ENCODE data around the gene FZD2.

The FZD2 gene

DNA sequence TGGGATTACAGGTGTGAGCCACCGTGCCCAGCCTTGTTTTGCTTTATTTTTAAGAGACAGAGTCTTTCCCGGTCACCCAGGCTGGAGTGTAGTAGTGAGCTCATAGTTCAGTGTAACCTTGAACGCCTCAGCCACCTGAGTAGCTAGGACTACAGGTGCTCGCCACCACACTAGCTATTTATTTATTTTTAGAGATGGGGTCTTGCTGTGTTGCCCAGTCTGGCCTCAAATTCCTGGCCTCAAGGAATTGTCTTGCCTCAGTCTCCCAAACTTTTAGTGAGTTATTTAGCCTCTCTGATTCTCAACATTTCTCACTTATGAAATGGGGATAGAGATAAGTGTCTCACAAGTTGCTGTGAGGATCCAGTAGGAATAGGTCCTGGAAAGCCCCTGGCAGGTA, 21.7 kb downstream of the FZD2 start:
- DNase-seq (no peak), ATAC-seq (ENCODE audit: insufficient read depth, low read depth) (no peak)
- H3K4me2 ChIP-seq (ENCODE audit: insufficient read depth, low read length) = no peak overlapping the region
- no peaks in the 10 kb centered on the region for H3K4me1 ChIP-seq (ENCODE audit: insufficient read depth, low read length)
- TF ChIP-seq EZH2 (IDR thresholded peaks at IDR 0.05; ENCODE audit: borderline replicate concordance, low read depth, low read length, severe bottlenecking) = no peak
- TF ChIP-seq, protein P1, sequence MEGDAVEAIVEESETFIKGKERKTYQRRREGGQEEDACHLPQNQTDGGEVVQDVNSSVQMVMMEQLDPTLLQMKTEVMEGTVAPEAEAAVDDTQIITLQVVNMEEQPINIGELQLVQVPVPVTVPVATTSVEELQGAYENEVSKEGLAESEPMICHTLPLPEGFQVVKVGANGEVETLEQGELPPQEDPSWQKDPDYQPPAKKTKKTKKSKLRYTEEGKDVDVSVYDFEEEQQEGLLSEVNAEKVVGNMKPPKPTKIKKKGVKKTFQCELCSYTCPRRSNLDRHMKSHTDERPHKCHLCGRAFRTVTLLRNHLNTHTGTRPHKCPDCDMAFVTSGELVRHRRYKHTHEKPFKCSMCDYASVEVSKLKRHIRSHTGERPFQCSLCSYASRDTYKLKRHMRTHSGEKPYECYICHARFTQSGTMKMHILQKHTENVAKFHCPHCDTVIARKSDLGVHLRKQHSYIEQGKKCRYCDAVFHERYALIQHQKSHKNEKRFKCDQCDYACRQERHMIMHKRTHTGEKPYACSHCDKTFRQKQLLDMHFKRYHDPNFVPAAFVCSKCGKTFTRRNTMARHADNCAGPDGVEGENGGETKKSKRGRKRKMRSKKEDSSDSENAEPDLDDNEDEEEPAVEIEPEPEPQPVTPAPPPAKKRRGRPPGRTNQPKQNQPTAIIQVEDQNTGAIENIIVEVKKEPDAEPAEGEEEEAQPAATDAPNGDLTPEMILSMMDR (IDR thresholded peaks at IDR 0.05; ENCODE audit: borderline replicate concordance, extremely low read depth, low read length, poor library complexity, severe bottlenecking) = no peak
- no peaks in the 10 kb centered on the region for H3K36me3 ChIP-seq (ENCODE audit: insufficient read depth, low read length)
- H3K79me2 ChIP-seq (ENCODE audit: insufficient read depth, low read length) = no peaks in the 10 kb centered on the region
- no peak overlapping the region for H3K4me3 ChIP-seq (ENCODE audit: low read depth in 1 of 2, low read length in 2 of 2)
- no peak overlapping the region for H3K9ac ChIP-seq (ENCODE audit: low read depth, low read length)
- H2AFZ ChIP-seq (ENCODE audit: low read depth, low read length) = no peak overlapping the region
- H3K9me3 ChIP-seq (ENCODE audit: insufficient read depth, low read length, severe bottlenecking) = no peaks in the 10 kb centered on the region
- no peak overlapping the region for H3K27ac ChIP-seq (ENCODE audit: low read length)
- no peaks in the 10 kb centered on the region for H3K27me3 ChIP-seq (ENCODE audit: insufficient read depth, low read length, poor library complexity)
- H4K20me1 ChIP-seq (ENCODE audit: insufficient read depth, low read length) = no peaks in the 10 kb centered on the region

DNA sequence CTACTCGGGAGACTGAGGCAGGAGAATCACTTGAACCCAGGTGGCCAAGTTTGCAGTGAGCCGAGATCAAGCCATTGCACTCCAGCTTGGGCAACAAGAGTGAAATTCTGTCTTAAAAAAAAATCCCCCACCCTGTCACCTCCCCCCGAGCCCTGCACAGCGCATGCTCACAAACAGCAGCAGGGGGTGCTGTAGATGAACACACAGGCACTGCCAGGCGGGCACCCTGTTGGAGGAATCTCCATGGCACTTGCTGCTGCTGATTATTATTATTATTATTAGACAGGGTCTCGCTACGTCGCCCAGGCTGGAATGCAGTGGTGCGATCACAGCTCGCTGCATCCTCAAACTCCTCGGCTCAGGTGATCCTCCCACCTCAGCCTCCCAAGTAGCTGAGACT, 24.6 kb downstream of the FZD2 start:
- DNase-seq (peak; percentile 26), ATAC-seq (ENCODE audit: insufficient read depth, low read depth) (0 out of 3 replicates have a peak, but pooled peaks have one; percentile 44)
- Histone ChIP-seq H3K4me3 (ENCODE audit: low read depth in 1 of 2, low read length in 2 of 2) (no peak overlapping the region), H3K4me1 (ENCODE audit: insufficient read depth, low read length) (no peaks in the 10 kb centered on the region), H3K27me3 (ENCODE audit: insufficient read depth, low read length, poor library complexity) (no peaks in the 10 kb centered on the region), H3K27ac (ENCODE audit: low read length) (no peak overlapping the region), H3K9me3 (ENCODE audit: insufficient read depth, low read length, severe bottlenecking) (no peaks in the 10 kb centered on the region), H3K4me2 (ENCODE audit: insufficient read depth, low read length) (no peak overlapping the region), H4K20me1 (ENCODE audit: insufficient read depth, low read length) (no peaks in the 10 kb centered on the region), H2AFZ (ENCODE audit: low read depth, low read length) (no peak overlapping the region), H3K79me2 (ENCODE audit: insufficient read depth, low read length) (no peaks in the 10 kb centered on the region), H3K36me3 (ENCODE audit: insufficient read depth, low read length) (no peaks in the 10 kb centered on the region), H3K9ac (ENCODE audit: low read depth, low read length) (no peak overlapping the region)
- TF ChIP-seq EZH2 (IDR thresholded peaks at IDR 0.05; ENCODE audit: borderline replicate concordance, low read depth, low read length, severe bottlenecking) = no peak
- TF ChIP-seq, protein P1 (IDR thresholded peaks at IDR 0.05; ENCODE audit: borderline replicate concordance, extremely low read depth, low read length, poor library complexity, severe bottlenecking) = peak; percentile 48

DNA sequence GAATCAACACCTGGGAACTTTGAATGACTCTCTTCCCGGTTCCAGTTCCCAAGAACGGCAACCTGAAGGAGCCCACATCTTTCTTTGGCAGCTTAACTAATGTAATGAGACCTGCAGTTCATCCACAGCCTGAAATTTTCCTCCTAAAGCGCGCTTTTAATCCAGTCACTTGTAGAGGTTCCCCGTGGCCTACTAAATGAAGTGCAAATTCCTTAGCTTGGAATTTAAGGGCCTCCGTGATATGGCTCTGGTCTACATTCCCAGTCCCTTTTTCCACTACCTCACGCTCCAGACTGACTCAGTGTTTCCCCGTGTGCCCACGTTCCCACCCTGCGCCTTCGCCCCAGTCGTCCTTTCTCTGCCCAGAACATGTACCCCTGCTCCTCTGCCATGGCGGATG, 27.2 kb downstream of the FZD2 start:
- no peaks in the 10 kb centered on the region for H3K79me2 ChIP-seq (ENCODE audit: insufficient read depth, low read length)
- H3K4me2 ChIP-seq (ENCODE audit: insufficient read depth, low read length) = no peak overlapping the region
- H3K36me3 ChIP-seq (ENCODE audit: insufficient read depth, low read length) = no peaks in the 10 kb centered on the region
- no peak overlapping the region for H3K27ac ChIP-seq (ENCODE audit: low read length)
- no peaks in the 10 kb centered on the region for H4K20me1 ChIP-seq (ENCODE audit: insufficient read depth, low read length)
- no peak overlapping the region for H3K9ac ChIP-seq (ENCODE audit: low read depth, low read length)
- H3K4me1 ChIP-seq (ENCODE audit: insufficient read depth, low read length) = no peaks in the 10 kb centered on the region
- H3K9me3 ChIP-seq (ENCODE audit: insufficient read depth, low read length, severe bottlenecking) = no peaks in the 10 kb centered on the region
- no peak for DNase-seq
- no peaks in the 10 kb centered on the region for H3K27me3 ChIP-seq (ENCODE audit: insufficient read depth, low read length, poor library complexity)
- H2AFZ ChIP-seq (ENCODE audit: low read depth, low read length) = no peak overlapping the region
- no peak overlapping the region for H3K4me3 ChIP-seq (ENCODE audit: low read depth in 1 of 2, low read length in 2 of 2)
- no peak for ATAC-seq (ENCODE audit: insufficient read depth, low read depth)
- TF ChIP-seq EZH2 (IDR thresholded peaks at IDR 0.05; ENCODE audit: borderline replicate concordance, low read depth, low read length, severe bottlenecking) = no peak
- TF ChIP-seq, protein P1 (IDR thresholded peaks at IDR 0.05; ENCODE audit: borderline replicate concordance, extremely low read depth, low read length, poor library complexity, severe bottlenecking) = no peak

DNA sequence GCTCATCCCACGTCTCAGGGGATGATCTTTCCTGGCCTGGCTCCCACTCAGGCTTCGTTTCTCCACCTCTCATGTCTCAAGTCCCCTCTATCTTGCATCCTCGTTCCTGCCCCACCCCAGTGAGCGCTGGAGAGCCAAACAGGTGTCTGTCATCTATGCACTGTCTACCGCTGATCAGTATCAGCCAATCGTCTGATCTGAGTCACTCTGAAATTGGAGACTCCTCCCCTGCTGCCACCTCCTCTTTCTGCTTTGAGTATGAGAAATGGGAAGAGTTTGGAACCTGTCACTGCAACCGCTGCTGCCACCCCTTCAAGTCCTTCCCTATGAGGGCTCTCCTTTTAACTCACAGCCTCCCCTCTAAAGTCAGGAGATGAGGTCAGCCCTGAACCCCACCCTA, 28.0 kb downstream of the FZD2 start:
- no peak overlapping the region for H2AFZ ChIP-seq (ENCODE audit: low read depth, low read length)
- no peak overlapping the region for H3K27ac ChIP-seq (ENCODE audit: low read length)
- no peaks in the 10 kb centered on the region for H3K27me3 ChIP-seq (ENCODE audit: insufficient read depth, low read length, poor library complexity)
- H4K20me1 ChIP-seq (ENCODE audit: insufficient read depth, low read length) = no peaks in the 10 kb centered on the region
- no peaks in the 10 kb centered on the region for H3K4me1 ChIP-seq (ENCODE audit: insufficient read depth, low read length)
- H3K4me3 ChIP-seq (ENCODE audit: low read depth in 1 of 2, low read length in 2 of 2) = no peak overlapping the region
- no peaks in the 10 kb centered on the region for H3K79me2 ChIP-seq (ENCODE audit: insufficient read depth, low read length)
- ATAC-seq (ENCODE audit: insufficient read depth, low read depth) (no peak), DNase-seq (no peak)
- no peak for TF ChIP-seq EZH2 (IDR thresholded peaks at IDR 0.05; ENCODE audit: borderline replicate concordance, low read depth, low read length, severe bottlenecking)
- TF ChIP-seq, protein P1 (IDR thresholded peaks at IDR 0.05; ENCODE audit: borderline replicate concordance, extremely low read depth, low read length, poor library complexity, severe bottlenecking) = no peak
- no peaks in the 10 kb centered on the region for H3K9me3 ChIP-seq (ENCODE audit: insufficient read depth, low read length, severe bottlenecking)
- H3K36me3 ChIP-seq (ENCODE audit: insufficient read depth, low read length) = no peaks in the 10 kb centered on the region
- H3K9ac ChIP-seq (ENCODE audit: low read depth, low read length) = no peak overlapping the region
- H3K4me2 ChIP-seq (ENCODE audit: insufficient read depth, low read length) = no peak overlapping the region
